PFSK-1 (cell line): ENCODE measurements around the gene THOC5.

Experiments
- POLR2AphosphoS5 ChIP-seq: IDR thresholded peaks from 2 replicates; pipeline ENCODE4 v1.6.1; 2012; ENCODE audit warnings: low read depth, mild to moderate bottlenecking, control low read depth, low read length, moderate library complexity
- REST ChIP-seq, 2 experiments: IDR thresholded peaks; 2 replicates each; pipeline versions ENCODE4 v1.6.1 to v1.8.0; 2011 to 2012; ENCODE audit warnings: low read depth in 2 of 2, low read length in 2 of 2, control low read depth in 1 of 2, inconsistent platforms in 1 of 2, mild to moderate bottlenecking in 1 of 2, moderate library complexity in 1 of 2; ENCODE audit not compliant: insufficient read depth in 1 of 2
- SIN3A ChIP-seq: IDR thresholded peaks from 2 replicates; pipeline ENCODE4 v1.6.1; 2012; ENCODE audit warnings: mild to moderate bottlenecking, low read length, moderate library complexity, borderline replicate concordance; ENCODE audit not compliant: insufficient read depth

DNA sequence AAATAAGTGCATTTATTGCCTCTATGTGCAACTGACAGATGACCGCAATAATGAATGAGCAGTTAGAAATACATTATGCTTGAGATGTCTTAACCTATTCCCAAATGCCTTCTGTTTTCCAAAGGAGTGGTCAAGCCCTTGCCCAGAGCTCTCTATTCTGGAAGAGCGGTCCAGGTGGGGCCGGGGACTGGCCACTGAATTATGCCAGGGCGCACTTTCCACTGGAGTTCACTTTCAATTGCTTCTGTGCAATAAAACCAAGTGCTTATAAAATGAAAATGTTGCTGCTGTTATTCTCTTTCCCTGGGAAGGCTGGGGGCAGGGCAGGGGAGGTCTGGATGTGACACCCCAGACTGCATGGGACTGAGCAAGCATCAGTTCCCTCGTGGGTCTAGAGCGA lies 62.5 kb downstream of the THOC5 start:
- no peak for TF ChIP-seq POLR2AphosphoS5
- TF ChIP-seq SIN3A: no peak
- TF ChIP-seq REST (IDR thresholded peaks at IDR 0.05; ENCODE audit: insufficient read depth in 1 of 2, low read depth in 2 of 2, low read length in 2 of 2): no peak
